ENCODE measurements around the gene ANKRD26.

DNA sequence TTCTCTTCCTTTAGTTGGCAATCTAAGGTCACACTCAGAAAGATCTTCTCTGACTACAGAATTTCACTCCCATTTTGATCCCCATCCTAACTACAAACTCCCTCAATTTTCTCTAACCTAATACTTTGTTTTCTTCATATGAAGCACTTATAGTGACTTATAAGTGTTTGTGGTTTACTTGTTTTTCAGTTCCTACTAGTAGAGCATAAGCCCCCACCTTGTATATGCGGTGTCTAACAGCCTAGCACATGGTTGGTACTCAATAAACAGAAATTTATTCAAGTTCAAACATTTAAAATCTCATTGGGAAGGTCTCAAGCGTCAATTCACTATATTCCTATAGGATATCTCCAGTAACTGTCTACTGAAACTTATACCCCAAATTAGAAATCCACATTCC is 35.2 kb downstream of the ANKRD26 start:
- TF ChIP-seq, protein P1, sequence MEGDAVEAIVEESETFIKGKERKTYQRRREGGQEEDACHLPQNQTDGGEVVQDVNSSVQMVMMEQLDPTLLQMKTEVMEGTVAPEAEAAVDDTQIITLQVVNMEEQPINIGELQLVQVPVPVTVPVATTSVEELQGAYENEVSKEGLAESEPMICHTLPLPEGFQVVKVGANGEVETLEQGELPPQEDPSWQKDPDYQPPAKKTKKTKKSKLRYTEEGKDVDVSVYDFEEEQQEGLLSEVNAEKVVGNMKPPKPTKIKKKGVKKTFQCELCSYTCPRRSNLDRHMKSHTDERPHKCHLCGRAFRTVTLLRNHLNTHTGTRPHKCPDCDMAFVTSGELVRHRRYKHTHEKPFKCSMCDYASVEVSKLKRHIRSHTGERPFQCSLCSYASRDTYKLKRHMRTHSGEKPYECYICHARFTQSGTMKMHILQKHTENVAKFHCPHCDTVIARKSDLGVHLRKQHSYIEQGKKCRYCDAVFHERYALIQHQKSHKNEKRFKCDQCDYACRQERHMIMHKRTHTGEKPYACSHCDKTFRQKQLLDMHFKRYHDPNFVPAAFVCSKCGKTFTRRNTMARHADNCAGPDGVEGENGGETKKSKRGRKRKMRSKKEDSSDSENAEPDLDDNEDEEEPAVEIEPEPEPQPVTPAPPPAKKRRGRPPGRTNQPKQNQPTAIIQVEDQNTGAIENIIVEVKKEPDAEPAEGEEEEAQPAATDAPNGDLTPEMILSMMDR (IDR thresholded peaks at IDR 0.05): no peak
- no peak for TF ChIP-seq POLR2A (IDR thresholded peaks at IDR 0.05)

Measured in testis (tissue), 2 donors.